Measurements from ENCODE around the gene GXYLT1.

DNA sequence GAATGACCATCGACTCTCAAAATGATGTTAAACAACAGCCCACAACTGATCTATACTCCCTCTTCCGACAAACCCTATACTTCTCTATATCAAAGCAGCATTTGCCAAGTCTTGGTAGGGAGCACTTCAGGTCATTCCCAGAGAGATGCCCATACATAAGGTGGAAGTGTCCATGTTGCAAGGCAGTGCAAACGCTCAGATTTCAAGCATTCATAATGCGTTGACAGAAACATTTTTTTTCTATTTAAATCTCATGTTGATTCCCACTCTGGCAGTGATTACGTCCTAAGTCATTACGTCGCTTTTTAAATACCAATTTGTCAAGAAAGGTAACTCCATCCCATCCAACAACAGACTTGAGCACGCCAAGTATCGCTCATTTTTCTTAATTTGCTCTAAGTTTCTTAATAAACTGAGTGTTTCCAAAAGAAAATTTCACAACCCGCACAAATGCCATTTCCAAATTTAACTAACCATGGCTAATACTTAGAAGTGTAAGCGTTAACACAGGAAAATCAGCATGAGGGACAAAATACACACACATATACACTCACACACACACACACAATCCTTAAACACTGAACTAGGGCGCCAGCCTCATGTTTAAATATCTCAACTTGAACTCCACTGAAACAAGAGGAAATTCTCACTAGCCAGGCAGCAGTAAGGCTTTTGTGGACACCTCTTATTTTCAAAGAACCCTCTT lies 1.1 kb downstream of the GXYLT1 start:
- TF ChIP-seq, protein P1, sequence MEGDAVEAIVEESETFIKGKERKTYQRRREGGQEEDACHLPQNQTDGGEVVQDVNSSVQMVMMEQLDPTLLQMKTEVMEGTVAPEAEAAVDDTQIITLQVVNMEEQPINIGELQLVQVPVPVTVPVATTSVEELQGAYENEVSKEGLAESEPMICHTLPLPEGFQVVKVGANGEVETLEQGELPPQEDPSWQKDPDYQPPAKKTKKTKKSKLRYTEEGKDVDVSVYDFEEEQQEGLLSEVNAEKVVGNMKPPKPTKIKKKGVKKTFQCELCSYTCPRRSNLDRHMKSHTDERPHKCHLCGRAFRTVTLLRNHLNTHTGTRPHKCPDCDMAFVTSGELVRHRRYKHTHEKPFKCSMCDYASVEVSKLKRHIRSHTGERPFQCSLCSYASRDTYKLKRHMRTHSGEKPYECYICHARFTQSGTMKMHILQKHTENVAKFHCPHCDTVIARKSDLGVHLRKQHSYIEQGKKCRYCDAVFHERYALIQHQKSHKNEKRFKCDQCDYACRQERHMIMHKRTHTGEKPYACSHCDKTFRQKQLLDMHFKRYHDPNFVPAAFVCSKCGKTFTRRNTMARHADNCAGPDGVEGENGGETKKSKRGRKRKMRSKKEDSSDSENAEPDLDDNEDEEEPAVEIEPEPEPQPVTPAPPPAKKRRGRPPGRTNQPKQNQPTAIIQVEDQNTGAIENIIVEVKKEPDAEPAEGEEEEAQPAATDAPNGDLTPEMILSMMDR (IDR thresholded peaks at IDR 0.05) = no peak
- TF ChIP-seq POLR2A (IDR thresholded peaks at IDR 0.05) (no peak), POLR2AphosphoS5 (IDR thresholded peaks at IDR 0.05; ENCODE audit: insufficient read depth in 1 of 2, low read depth in 1 of 2) (no peak)

Data from vagina (tissue), 2 donors.